Measurements from ENCODE around the gene KCNAB1. TPM values are rescaled to one million over a fixed set of nuclear protein-coding genes. Genes with fewer than 3 reads are reported as not detected.

Gene KCNAB1
- total and polyA plus RNA-seq, 2 of the 8 experiments (the other 6 are each of a cell fraction or from before 2014, with no cell fraction given), result 0.51 to 2.3 TPM

DNA sequence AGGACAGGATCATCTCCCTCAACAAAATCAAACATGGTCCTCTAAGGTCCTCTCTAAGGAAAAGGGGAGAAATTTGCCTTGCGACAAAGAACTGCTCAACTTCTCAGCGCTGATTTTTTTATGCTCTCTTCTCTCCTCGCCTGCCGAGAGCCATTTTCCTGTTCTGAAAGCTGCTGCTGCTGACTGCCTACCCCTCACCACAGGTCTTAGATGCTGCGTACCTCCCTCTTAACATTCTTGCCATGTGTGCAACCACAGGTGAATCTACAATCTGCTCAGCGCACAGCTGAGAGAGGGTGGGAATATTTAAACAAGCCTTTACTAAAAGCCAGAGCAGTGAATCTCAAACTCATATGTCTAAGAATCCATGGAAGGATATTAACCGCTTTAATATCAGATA, 223.8 kb downstream of the KCNAB1 start (continued):
- TF ChIP-seq E2F6 (IDR thresholded peaks at IDR 0.05) (no peak), EP300 (IDR thresholded peaks at IDR 0.05; ENCODE audit: borderline replicate concordance in 1 of 2, low read depth in 2 of 2, low read length in 2 of 2) (no peak), CHD1 (IDR thresholded peaks at IDR 0.05; ENCODE audit: low read depth, low read length) (no peak), CTBP2 (IDR thresholded peaks at IDR 0.05; ENCODE audit: borderline replicate concordance, insufficient read depth, insufficient read length, low read length) (no peak)

All from H1 (cell line).